ENCODE measurements around the gene MCCC2.
"Not testable (repeated sequence)": the region's sequence is repeated elsewhere in the genome, so short reads cannot be mapped to it uniquely, and the experiment has no call there.

The MCCC2 gene

GRCh38 chr5:71586941-71587765, at the start of gene MCCC2:
Gene MCCC2, plus strand, starts transcription at chr5:71587340. Its CDS starts 86 bp downstream, at chr5:71587426.
- peak; percentile 98 for DNase-seq (ENCODE audit: low spot score)

DNA sequence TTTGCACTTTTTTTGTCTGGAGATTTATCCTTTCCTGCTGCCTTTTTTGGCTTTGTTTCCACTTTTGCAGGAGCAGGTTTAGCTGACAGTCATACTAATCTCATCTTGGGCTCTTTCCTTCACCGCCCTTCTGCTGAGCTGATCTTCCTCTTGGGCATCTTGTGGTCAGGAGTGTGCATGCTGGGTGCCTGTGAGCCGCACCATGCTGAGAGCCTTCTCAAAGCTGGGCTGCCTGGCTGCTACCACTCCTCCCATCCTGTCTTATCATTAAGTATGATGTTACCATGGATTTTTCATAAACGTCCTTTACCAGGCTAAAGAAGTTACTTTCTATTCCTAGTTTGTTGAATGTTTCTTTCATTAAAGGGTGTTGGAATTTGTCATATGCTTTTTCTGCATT, 49.5 kb upstream of the MCCC2 start:
- no peak for DNase-seq (ENCODE audit: low spot score)

- DNase-seq (ENCODE audit: low spot score) = not testable (repeated sequence)
Observed at GRCh38 chr5:71550885-71551284, 36.3 kb upstream of the MCCC2 start.

- not testable (repeated sequence) for DNase-seq (ENCODE audit: low spot score)
Observed at GRCh38 chr5:71551582-71551981, 35.6 kb upstream of the MCCC2 start.

GRCh38 chr5:71552026-71552749, 35.0 kb upstream of the MCCC2 start:
- not testable (repeated sequence) for DNase-seq (ENCODE audit: low spot score)

GRCh38 chr5:71563161-71563560, 24.0 kb upstream of the MCCC2 start:
- DNase-seq (ENCODE audit: low spot score) = no peak

DNA sequence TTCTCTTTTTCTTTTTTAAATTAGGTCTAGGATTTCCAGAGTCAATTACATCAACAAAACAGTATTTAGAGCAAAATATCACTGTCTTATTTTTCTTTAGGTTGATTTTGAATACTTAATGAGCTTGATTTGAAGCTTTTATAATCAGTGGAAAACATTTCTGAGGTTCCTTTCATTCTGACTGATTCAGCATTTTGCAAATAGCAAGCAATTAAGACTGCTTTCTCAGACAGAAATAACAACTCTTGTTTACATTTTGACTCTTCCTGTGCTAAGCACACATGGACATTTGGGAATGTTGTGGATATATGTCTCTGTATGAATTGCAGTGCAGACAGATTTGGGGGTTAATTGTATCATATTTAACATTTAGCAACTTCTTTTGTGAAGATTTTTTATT, 22.2 kb upstream of the MCCC2 start:
- no peak for DNase-seq (ENCODE audit: low spot score)

DNA sequence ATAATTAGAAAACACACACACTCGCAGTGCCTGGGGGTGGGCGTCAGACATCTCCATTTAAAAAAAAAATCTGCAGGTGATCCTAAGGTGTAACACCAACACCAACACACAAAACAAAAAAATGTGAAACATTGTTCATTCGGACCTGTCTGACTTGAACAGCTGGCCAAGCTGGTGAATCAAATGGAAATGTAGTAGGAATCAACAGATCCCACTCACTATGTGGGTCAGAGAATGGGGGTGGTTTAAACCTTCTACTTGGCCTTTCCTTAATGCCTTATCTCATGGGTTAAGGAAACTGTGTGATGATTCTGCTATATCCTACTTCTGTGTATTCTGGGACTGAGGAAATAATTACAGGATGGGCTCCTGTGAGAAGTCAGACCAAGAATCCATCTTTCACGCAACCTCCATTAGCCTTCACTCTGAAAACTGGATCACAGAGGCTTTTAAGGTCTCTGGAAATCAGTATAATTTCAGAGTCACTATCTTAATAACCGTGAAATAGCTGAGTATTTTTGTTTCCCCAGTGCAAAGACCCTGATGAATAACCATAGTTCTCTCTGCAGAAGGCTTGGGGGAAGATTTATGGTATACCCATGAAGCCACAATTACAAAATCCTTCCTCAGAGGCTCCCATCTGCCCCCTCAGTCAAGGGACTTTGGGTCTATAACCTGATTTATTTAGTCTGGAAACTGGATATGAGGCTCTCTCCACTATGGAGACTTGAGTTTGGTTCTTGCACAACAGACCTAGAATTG, 17.2 kb upstream of the MCCC2 start:
- no peak for DNase-seq (ENCODE audit: low spot score)

GRCh38 chr5:71571811-71572210, 15.3 kb upstream of the MCCC2 start:
- not testable (repeated sequence) for DNase-seq (ENCODE audit: low spot score)

GRCh38 chr5:71573591-71573990, 13.5 kb upstream of the MCCC2 start:
- DNase-seq (ENCODE audit: low spot score) = no peak

- not testable (repeated sequence) for DNase-seq (ENCODE audit: low spot score)
Observed at GRCh38 chr5:71575588-71575987, 11.6 kb upstream of the MCCC2 start.

GRCh38 chr5:71576241-71576640, 10.9 kb upstream of the MCCC2 start:
- no peak for DNase-seq (ENCODE audit: low spot score)

DNA sequence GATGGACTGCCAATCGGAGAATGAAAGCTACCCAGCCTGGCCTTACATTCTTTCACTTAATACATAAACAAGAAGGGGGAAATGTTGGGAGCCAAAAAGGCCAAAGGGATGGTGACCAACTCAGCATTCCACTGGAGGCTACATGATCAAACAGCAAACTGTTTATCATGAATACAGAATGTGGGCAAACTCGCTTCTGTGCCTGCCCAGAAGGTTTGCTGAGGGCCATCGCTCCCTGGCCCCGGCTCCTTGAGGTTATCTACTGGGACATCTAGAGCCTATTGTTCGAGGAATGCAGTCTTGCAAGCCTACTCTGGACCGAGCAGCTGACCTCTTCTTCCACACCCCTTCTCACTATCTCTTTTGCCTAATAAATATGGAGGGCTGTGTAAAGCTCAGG, 9.3 kb upstream of the MCCC2 start:
- DNase-seq (ENCODE audit: low spot score) = not testable (repeated sequence)

- DNase-seq (ENCODE audit: low spot score) = no peak
Observed at GRCh38 chr5:71582945-71583584, 4.1 kb upstream of the MCCC2 start.

GRCh38 chr5:71586052-71586940, 844 bp upstream of the MCCC2 start:
- DNase-seq (ENCODE audit: low spot score) = peak; percentile 72

DNA sequence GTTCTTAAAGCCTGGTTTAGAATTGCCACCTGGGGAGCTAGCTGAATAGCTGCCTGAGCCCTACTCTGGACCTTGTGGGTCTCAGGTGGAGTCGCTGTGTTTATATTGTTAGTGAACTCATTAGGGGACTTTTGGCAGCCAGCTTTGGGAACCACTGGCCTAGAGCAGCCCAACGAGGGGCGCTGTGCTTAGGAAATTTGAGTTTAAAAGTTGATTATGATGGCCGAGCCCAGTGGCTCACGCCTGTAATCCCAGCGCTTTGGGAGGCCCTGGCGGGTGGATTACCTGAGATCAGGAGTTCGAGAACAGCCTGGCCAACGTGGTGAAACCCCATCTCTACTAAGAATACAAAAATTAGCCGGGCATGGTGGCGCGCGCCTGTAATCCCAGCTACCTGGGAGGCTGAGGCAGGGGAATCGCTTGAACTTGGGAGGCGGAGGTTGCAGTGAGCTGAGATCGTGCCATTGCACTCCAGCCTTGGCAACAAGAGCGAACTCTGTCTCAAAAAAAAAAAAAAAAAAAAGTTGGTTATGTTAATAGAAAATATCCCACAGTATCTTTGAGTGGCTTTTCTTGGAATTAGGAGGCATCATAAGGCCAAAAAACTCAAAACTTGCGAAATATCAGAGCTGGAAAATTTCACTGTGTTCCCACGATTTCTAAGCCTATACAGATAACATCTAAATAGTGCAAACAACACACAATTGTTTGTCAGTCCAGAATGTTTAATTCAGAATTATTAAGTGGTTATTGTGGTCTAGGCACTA, 809 bp downstream of the MCCC2 start:
- DNase-seq (ENCODE audit: low spot score) = no peak

DNA sequence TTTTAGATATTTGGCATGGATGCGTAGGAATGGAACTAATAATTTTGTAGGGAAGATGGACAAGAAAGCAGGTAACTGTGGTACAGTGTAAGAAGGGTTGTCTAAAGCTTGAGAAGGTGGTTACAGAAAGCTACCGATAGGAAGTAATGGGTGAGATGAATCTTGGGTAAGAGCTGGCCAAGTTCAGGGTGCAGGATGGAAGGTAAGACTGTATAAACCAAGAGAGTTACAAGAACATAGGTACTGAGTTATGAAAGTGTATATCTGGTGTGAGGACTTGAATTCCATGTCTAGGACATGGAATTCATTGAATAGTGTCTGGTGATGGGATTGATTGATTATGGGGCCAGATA, 1.4 kb downstream of the MCCC2 start:
- no peak for DNase-seq (ENCODE audit: low spot score)

GRCh38 chr5:71589903-71590302, 2.8 kb downstream of the MCCC2 start:
- no peak for DNase-seq (ENCODE audit: low spot score)

DNA sequence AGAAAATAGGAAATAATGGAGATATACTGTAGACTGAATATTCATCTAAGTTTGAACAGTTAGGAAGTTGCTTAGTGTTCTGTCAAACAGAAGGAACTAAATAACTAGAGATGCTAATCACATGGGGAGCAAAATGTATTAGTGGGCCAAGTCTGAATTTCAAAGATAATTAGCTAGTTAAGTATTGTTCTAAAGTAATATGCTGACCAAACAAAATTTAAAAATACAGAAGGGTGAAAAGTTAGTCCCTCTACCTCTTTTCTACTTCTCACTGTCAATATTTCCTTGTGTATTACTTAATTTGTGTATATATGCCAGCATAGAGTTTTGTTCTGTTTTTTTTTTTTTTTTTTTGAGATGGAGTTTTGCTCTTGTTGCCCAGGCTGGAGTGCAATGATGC, 4.0 kb downstream of the MCCC2 start:
- no peak for DNase-seq (ENCODE audit: low spot score)

GRCh38 chr5:71596169-71596568, 9.0 kb downstream of the MCCC2 start:
- DNase-seq (ENCODE audit: low spot score) = no peak
